Esophagus muscularis mucosa (tissue), 2 donors: ENCODE measurements around the gene NADSYN1.

ENCODE experiments used
- POLR2A ChIP-seq: fragments of 450-650 bp; IDR thresholded peaks from one replicate; pipeline ENCODE4 v1.6.1; 2017; ENCODE audit warnings: antibody characterized with exemption, moderate library complexity, mild to moderate bottlenecking, low read depth
- POLR2AphosphoS5 ChIP-seq, 2 donors: sonication (generic); formaldehyde crosslinking; IDR thresholded peaks; one replicate each; pipeline ENCODE4 v1.6.1; 2017; ENCODE audit warnings: antibody characterized with exemption in 2 of 2

GRCh38 chr11:71530602-71531001 is 77.6 kb downstream of the NADSYN1 start:
- TF ChIP-seq POLR2A (no peak), POLR2AphosphoS5 (IDR thresholded peaks at IDR 0.05) (no peak)
